ENCODE results near the gene TAF12.
A peak's percentile ranks its signal among the peaks of the same experiment; 100 is the strongest.
"Not testable (repeated sequence)": the region's sequence is repeated elsewhere in the genome, so short reads cannot be mapped to it uniquely, and the experiment has no call there.

TAF12 gene

DNA sequence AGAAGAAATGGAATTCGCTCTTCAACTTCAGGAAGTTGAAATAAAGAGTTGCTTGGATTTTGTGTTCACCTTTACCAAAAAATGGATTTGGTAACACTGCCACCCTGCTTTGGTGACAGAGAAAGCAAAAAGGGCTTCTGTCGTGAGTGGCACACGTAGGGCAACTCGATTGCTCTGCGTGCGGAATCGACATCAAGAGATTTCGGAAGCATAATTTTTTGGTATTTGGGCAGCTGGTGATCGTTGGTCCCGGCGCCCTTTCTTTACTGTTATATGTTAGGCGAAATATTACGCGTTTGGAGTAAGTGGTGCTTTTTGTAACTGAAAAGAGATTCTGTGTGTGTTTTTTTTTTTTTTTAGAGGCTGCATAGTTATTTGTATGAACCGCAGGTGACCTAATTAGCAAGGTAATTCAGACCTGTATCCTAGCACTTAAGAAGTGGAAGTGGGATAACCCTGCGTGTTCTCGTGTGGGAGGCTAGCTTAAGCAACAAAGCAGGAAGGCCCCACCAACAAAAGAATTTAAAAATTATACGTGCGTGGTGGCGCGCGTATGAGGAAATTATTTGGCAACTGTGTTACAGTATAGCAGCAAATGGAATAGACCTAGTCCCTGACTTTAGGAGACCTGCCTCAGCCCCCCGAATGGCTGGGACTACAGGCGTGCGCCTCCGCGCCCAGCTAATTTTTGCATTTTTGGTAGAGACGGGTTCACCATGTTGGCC lies 5.8 kb upstream of the TAF12 start, which contains the start of gene RNU11:
Gene RNU11, plus strand, starts transcription at position 127 of the 725 bp plus-strand sequence.
- 11% methylated on average over 28 of the region's 28 CpGs for WGBS

DNA sequence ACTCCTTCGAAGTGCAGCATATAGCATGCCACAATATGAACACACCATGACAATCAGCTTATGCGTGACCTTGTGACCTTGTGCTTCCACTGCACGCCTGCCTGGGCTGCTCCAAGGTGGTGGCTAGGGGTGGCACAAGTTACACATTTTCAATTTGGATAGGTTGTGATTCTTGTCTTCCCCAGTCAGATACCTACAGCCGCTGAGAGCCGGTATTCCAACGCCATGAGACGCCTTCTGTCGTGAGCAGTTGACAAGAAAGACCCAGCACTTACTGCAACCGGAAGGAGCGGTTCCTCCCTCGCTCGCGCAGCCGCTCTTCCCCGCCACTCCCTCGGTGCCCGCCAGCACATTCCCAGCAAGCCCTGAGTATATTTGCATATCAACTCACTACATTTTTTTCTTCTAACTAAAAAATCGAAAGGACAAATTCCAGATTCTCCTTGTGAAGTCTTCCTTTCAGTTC lies 5.2 kb upstream of the TAF12 start:
- no peaks in the 10 kb centered on the region for H3K79me1 ChIP-seq (replicated peaks; ENCODE audit: low read length, poor library complexity, severe bottlenecking)
- peak overlapping the region; percentile 92 for H3K27ac ChIP-seq (ENCODE audit: low read length, poor library complexity, severe bottlenecking)
- H4K91ac ChIP-seq (ENCODE audit: low read length): peak overlapping the region; percentile 85
- H3K4me3 ChIP-seq (ENCODE audit: insufficient read depth in 1 of 2, low read depth in 1 of 2, low read length in 2 of 2): peak overlapping the region; percentile 41 to 85
- no peaks in the 10 kb centered on the region for H3K36me3 ChIP-seq (ENCODE audit: control insufficient read depth in 1 of 2, insufficient read depth in 2 of 2, low read depth in 1 of 2, low read length in 2 of 2)
- no peaks in the 10 kb centered on the region for H3K9me3 ChIP-seq (ENCODE audit: control insufficient read depth, low read length)
- H4K8ac ChIP-seq (ENCODE audit: low read length): peak overlapping the region; percentile 88
- peak overlapping the region; percentile 46 for H3K4me2 ChIP-seq (ENCODE audit: low read length, poor library complexity, severe bottlenecking)
- peak overlapping the region in 1 of 2 experiments; percentile 100 for H3K4ac ChIP-seq (ENCODE audit: low read depth in 1 of 2, low read length in 2 of 2)
- H3K23ac ChIP-seq (ENCODE audit: low read length in 2 of 2): no peak overlapping the region
- H2BK120ac ChIP-seq (ENCODE audit: low read depth, low read length): peak overlapping the region; percentile 29
- peaks cover 14% of the 10 kb centered on the region for H3K4me1 ChIP-seq (ENCODE audit: control insufficient read depth, insufficient read depth, low read depth, low read length)
- H3K9ac ChIP-seq (ENCODE audit: low read length): peak overlapping the region; percentile 98
- peak overlapping the region in 1 of 2 experiments; percentile 99 for H3K14ac ChIP-seq (ENCODE audit: low read length in 2 of 2)
- no peaks in the 10 kb centered on the region for H3K27me3 ChIP-seq (ENCODE audit: control insufficient read depth in 1 of 2, insufficient read depth in 1 of 2, low read length in 2 of 2)
- DNase-seq: peak; percentile 96
- H2BK5ac ChIP-seq (ENCODE audit: low read depth, low read length, poor library complexity, severe bottlenecking): peak overlapping the region; percentile 53
- H2AK5ac ChIP-seq (ENCODE audit: low read length, severe bottlenecking): peak overlapping the region; percentile 97
- no peak overlapping the region for H2BK15ac ChIP-seq (ENCODE audit: low read depth, poor library complexity, severe bottlenecking)
- peak overlapping the region in 1 of 2 experiments; percentile 71 for H2BK12ac ChIP-seq (ENCODE audit: low read length in 2 of 2)
- peak overlapping the region; percentile 96 to 100 for H3K18ac ChIP-seq (ENCODE audit: low read depth in 1 of 2, low read length in 2 of 2)
- H2AFZ ChIP-seq (ENCODE audit: low read depth, low read length): peak overlapping the region; percentile 95
- 9% methylated on average over 18 of the region's 18 CpGs for WGBS

More for the DNA sequence above, 5.8 kb upstream of the TAF12 start, which contains the start of gene RNU11:
- Histone ChIP-seq H3K9ac (ENCODE audit: low read length) (peak within 1 kb of the TSS; percentile 98), H3K18ac (ENCODE audit: low read depth in 1 of 2, low read length in 2 of 2) (peak within 1 kb of the TSS; percentile 96 to 100), H3K14ac (ENCODE audit: low read length in 2 of 2) (peak within 1 kb of the TSS in 1 of 2 experiments; percentile 99), H3K4me2 (ENCODE audit: low read length, poor library complexity, severe bottlenecking) (peak within 1 kb of the TSS; percentile 46), H2BK120ac (ENCODE audit: low read depth, low read length) (peak within 1 kb of the TSS; percentile 29), H2AK5ac (ENCODE audit: low read length, severe bottlenecking) (peak within 1 kb of the TSS; percentile 97), H3K9me3 (ENCODE audit: control insufficient read depth, low read length) (no peaks in the 10 kb centered on the region), H3K36me3 (ENCODE audit: control insufficient read depth in 1 of 2, insufficient read depth in 2 of 2, low read depth in 1 of 2, low read length in 2 of 2) (no peaks in the 10 kb centered on the region), H4K8ac (ENCODE audit: low read length) (peak within 1 kb of the TSS; percentile 88), H2AFZ (ENCODE audit: low read depth, low read length) (peak within 1 kb of the TSS; percentile 95), H2BK5ac (ENCODE audit: low read depth, low read length, poor library complexity, severe bottlenecking) (peak within 1 kb of the TSS; percentile 53), H3K23ac (ENCODE audit: low read length in 2 of 2) (no peak within 1 kb of the TSS), H2BK15ac (ENCODE audit: low read depth, poor library complexity, severe bottlenecking) (no peak within 1 kb of the TSS), H2BK12ac (ENCODE audit: low read length in 2 of 2) (peak within 1 kb of the TSS in 1 of 2 experiments; percentile 71), H3K4me1 (ENCODE audit: control insufficient read depth, insufficient read depth, low read depth, low read length) (peaks cover 11% of the 10 kb centered on the region), H3K79me1 (replicated peaks; ENCODE audit: low read length, poor library complexity, severe bottlenecking) (no peaks in the 10 kb centered on the region), H3K27ac (ENCODE audit: low read length, poor library complexity, severe bottlenecking) (peak within 1 kb of the TSS; percentile 92), H4K91ac (ENCODE audit: low read length) (peak within 1 kb of the TSS; percentile 85), H3K27me3 (ENCODE audit: control insufficient read depth in 1 of 2, insufficient read depth in 1 of 2, low read length in 2 of 2) (no peaks in the 10 kb centered on the region), H3K4me3 (ENCODE audit: insufficient read depth in 1 of 2, low read depth in 1 of 2, low read length in 2 of 2) (peak within 1 kb of the TSS; percentile 41 to 85), H3K4ac (ENCODE audit: low read depth in 1 of 2, low read length in 2 of 2) (peak within 1 kb of the TSS in 1 of 2 experiments; percentile 100)
- DNase-seq: peak; percentile 100

DNA sequence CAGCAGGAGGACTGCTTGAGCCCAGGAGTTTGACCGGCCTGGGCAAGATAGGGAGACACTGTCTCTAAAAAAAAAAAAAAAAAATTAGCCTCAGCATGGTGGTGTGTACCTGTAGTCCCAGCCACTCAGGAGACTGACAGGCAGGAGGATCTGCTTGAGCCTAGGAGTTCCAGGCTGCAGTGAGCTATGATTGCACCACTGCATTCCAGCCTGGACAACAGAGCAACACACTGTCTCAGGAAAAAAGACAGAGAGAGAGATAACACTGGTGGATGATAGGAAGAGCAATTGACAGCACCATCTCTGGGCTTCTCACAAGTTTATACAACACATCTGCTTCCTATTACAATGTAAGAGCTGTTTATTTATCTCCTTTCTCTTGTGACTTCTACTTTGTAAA lies 3.2 kb upstream of the TAF12 start:
- Histone ChIP-seq H2BK12ac (ENCODE audit: low read length in 2 of 2) (no peak overlapping the region), H3K23ac (ENCODE audit: low read length in 2 of 2) (no peak overlapping the region)

DNA sequence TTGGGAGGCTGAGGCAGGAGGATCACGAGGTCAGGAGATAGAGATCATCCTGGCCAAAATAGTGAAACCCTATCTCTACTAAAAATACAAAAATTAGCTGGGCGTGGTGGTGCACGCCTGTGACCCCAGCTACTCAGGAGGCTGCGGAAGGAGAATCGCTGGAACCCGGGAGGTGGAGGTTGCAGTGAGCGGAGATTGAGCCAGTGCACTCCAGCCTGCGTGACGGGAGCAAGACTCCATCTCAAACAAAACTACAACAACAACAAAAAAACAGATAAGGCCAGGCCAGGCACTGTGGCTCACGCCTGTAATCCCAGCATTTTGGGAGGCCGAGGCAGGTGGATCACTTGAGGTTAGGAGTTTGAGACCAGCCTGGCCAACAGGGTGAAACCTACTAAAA lies 2.5 kb upstream of the TAF12 start:
- not testable (repeated sequence) for H2AK5ac ChIP-seq (ENCODE audit: low read length, severe bottlenecking); H3K79me1 ChIP-seq (replicated peaks; ENCODE audit: low read length, poor library complexity, severe bottlenecking); H3K14ac ChIP-seq (ENCODE audit: low read length in 2 of 2); H3K18ac ChIP-seq (ENCODE audit: low read depth in 1 of 2, low read length in 2 of 2); H2BK5ac ChIP-seq (ENCODE audit: low read depth, low read length, poor library complexity, severe bottlenecking); H4K8ac ChIP-seq (ENCODE audit: low read length); H3K9ac ChIP-seq (ENCODE audit: low read length); H3K4ac ChIP-seq (ENCODE audit: low read depth in 1 of 2, low read length in 2 of 2); H2BK120ac ChIP-seq (ENCODE audit: low read depth, low read length); H3K27ac ChIP-seq (ENCODE audit: low read length, poor library complexity, severe bottlenecking); H3K36me3 ChIP-seq (ENCODE audit: control insufficient read depth in 1 of 2, insufficient read depth in 2 of 2, low read depth in 1 of 2, low read length in 2 of 2); H2BK15ac ChIP-seq (ENCODE audit: low read depth, poor library complexity, severe bottlenecking); H3K4me2 ChIP-seq (ENCODE audit: low read length, poor library complexity, severe bottlenecking); H2AFZ ChIP-seq (ENCODE audit: low read depth, low read length); DNase-seq; H3K27me3 ChIP-seq (ENCODE audit: control insufficient read depth in 1 of 2, insufficient read depth in 1 of 2, low read length in 2 of 2); H3K9me3 ChIP-seq (ENCODE audit: control insufficient read depth, low read length); H2BK12ac ChIP-seq (ENCODE audit: low read length in 2 of 2); H4K91ac ChIP-seq (ENCODE audit: low read length); H3K4me3 ChIP-seq (ENCODE audit: insufficient read depth in 1 of 2, low read depth in 1 of 2, low read length in 2 of 2); H3K23ac ChIP-seq (ENCODE audit: low read length in 2 of 2)
- peaks cover 16% of the 10 kb centered on the region for H3K4me1 ChIP-seq (ENCODE audit: control insufficient read depth, insufficient read depth, low read depth, low read length)
- WGBS: 96% methylated on average over 11 of the region's 11 CpGs

More for the DNA sequence above, 3.2 kb upstream of the TAF12 start:
- no peak overlapping the region for H3K18ac ChIP-seq (ENCODE audit: low read depth in 1 of 2, low read length in 2 of 2)
- H2BK15ac ChIP-seq (ENCODE audit: low read depth, poor library complexity, severe bottlenecking): no peak overlapping the region
- no peak overlapping the region for H3K9ac ChIP-seq (ENCODE audit: low read length)
- H3K4me3 ChIP-seq (ENCODE audit: insufficient read depth in 1 of 2, low read depth in 1 of 2, low read length in 2 of 2): no peak overlapping the region
- H3K14ac ChIP-seq (ENCODE audit: low read length in 2 of 2): no peak overlapping the region
- WGBS: 90% methylated on average over 1 of the region's 1 CpG
- no peak overlapping the region for H2AFZ ChIP-seq (ENCODE audit: low read depth, low read length)
- no peak overlapping the region for H3K27ac ChIP-seq (ENCODE audit: low read length, poor library complexity, severe bottlenecking)
- H3K9me3 ChIP-seq (ENCODE audit: control insufficient read depth, low read length): no peaks in the 10 kb centered on the region
- H3K4me2 ChIP-seq (ENCODE audit: low read length, poor library complexity, severe bottlenecking): no peak overlapping the region
- H4K8ac ChIP-seq (ENCODE audit: low read length): no peak overlapping the region
- no peaks in the 10 kb centered on the region for H3K36me3 ChIP-seq (ENCODE audit: control insufficient read depth in 1 of 2, insufficient read depth in 2 of 2, low read depth in 1 of 2, low read length in 2 of 2)
- no peak overlapping the region for H3K4ac ChIP-seq (ENCODE audit: low read depth in 1 of 2, low read length in 2 of 2)
- H2BK5ac ChIP-seq (ENCODE audit: low read depth, low read length, poor library complexity, severe bottlenecking): no peak overlapping the region
- H3K27me3 ChIP-seq (ENCODE audit: control insufficient read depth in 1 of 2, insufficient read depth in 1 of 2, low read length in 2 of 2): no peaks in the 10 kb centered on the region
- peaks cover 1% of the 10 kb centered on the region for H3K79me1 ChIP-seq (replicated peaks; ENCODE audit: low read length, poor library complexity, severe bottlenecking)
- DNase-seq: peak; percentile 48
- no peak overlapping the region for H2BK120ac ChIP-seq (ENCODE audit: low read depth, low read length)
- no peak overlapping the region for H4K91ac ChIP-seq (ENCODE audit: low read length)
- H2AK5ac ChIP-seq (ENCODE audit: low read length, severe bottlenecking): no peak overlapping the region
- peaks cover 16% of the 10 kb centered on the region for H3K4me1 ChIP-seq (ENCODE audit: control insufficient read depth, insufficient read depth, low read depth, low read length)
